CD4-positive, alpha-beta T cell (primary cell): ENCODE measurements around the gene MYO3A. TPM values are rescaled to one million over a fixed set of nuclear protein-coding genes. Genes with fewer than 3 reads are reported as not detected.

ENCODE experiments used
- ATAC-seq: fragments of 200-7000 bp; cut with Tn5 transposase; one replicate; pipeline ENCODE4 v1.10.0; 2022; ENCODE audit warnings: mild to moderate bottlenecking; ENCODE audit not compliant: poor library complexity
- CTCF ChIA-PET: fragments of 350-600 bp; sonication (Branson Sonifier 250); formaldehyde crosslinking; loops from one replicate; lab custom pipeline; 2021; ENCODE audit warnings: antibody characterized with exemption, inconsistent platforms; lab: Charles Lee
- POLR2A ChIA-PET: fragments of 350-600 bp; sonication (Branson Sonifier 250); formaldehyde crosslinking; loops from one replicate; lab custom pipeline; 2021; ENCODE audit warnings: antibody characterized with exemption, inconsistent platforms; lab: Charles Lee
- DNase-seq, 14 experiments: peaks; one replicate each; pipeline ENCODE4 v3.0.0-alpha.2; 2013 to 2020; ENCODE audit warnings: mixed read lengths in 2 of 14
- H3K27ac ChIP-seq, 2 donors: one replicate each; pipeline versions ENCODE4 v1.5.1 to v1.7.0; 2013; ENCODE audit warnings: low read length in 2 of 2, low read depth in 1 of 2, mild to moderate bottlenecking in 1 of 2
- H3K27me3 ChIP-seq, 2 experiments: 1 replicate in 1 of 2; 2 replicates in 1 of 2; pipeline versions ENCODE4 v1.6.1 to v1.7.0; 2013; ENCODE audit warnings: low read length in 2 of 2, control low read depth in 1 of 2, mild to moderate bottlenecking in 1 of 2, moderate library complexity in 1 of 2; ENCODE audit not compliant: insufficient read depth in 2 of 2, control insufficient read depth in 1 of 2
- H3K36me3 ChIP-seq: one replicate; pipeline ENCODE4 v1.6.1; 2013; ENCODE audit warnings: low read length, control low read depth; ENCODE audit not compliant: insufficient read depth
- H3K4me1 ChIP-seq: one replicate; pipeline ENCODE4 v1.6.1; 2013; ENCODE audit warnings: low read length, control low read depth; ENCODE audit not compliant: insufficient read depth
- H3K4me3 ChIP-seq: one replicate; pipeline ENCODE4 v1.5.1; 2013; ENCODE audit warnings: mild to moderate bottlenecking, low read length, moderate library complexity
- H3K9me3 ChIP-seq, 2 experiments: 1 replicate in 1 of 2; 2 replicates in 1 of 2; pipeline versions ENCODE4 v1.6.1 to v1.7.0; 2013; ENCODE audit warnings: low read length in 2 of 2, mild to moderate bottlenecking in 2 of 2, control low read depth in 1 of 2, moderate library complexity in 1 of 2; ENCODE audit not compliant: control insufficient read depth in 1 of 2, insufficient read depth in 1 of 2
- H3K27ac Mint-ChIP-seq: one replicate; pipeline ENCODE4 v1.8.0; 2020; ENCODE audit warnings: mixed read lengths
- H3K27me3 Mint-ChIP-seq: one replicate; pipeline ENCODE4 v1.8.0; 2021; ENCODE audit warnings: mixed read lengths
- H3K36me3 Mint-ChIP-seq: one replicate; pipeline ENCODE4 v1.8.0; 2021; ENCODE audit warnings: low read depth, mixed read lengths
- H3K4me1 Mint-ChIP-seq: one replicate; pipeline ENCODE4 v1.8.0; 2021; ENCODE audit warnings: low read depth, mixed read lengths
- H3K4me3 Mint-ChIP-seq: one replicate; pipeline ENCODE4 v1.8.0; 2020; ENCODE audit warnings: mild to moderate bottlenecking, mixed read lengths
- H3K9me3 Mint-ChIP-seq: one replicate; pipeline ENCODE4 v1.8.0; 2020; ENCODE audit warnings: mixed read lengths
- intact Hi-C, 2 experiments: fragments of 100-400 bp; cut with DNase I in 1 of 2; cut with micrococcal nuclease in 1 of 2; formaldehyde crosslinking; loops; one replicate each; pipeline versions ENCODE4 v1.15.1 to v1.9.0; 2023 to 2025; cut with DNase I, micrococcal nuclease
- total RNA-seq, 174 experiments: library from RNA in 2 of 174; stranded (reverse) in 2 of 174; gene quantifications; one replicate each; pipeline ENCODE4 v1.2.3 and lab custom pipeline; 2021 to 2026
- TF ChIP-seq, protein P1 (sequence below): fragments of 200-600 bp; IDR thresholded peaks from one replicate; pipeline ENCODE4 v1.8.0; 2022; ENCODE audit warnings: antibody characterized with exemption, mild to moderate bottlenecking

The MYO3A gene
- total RNA-seq, 2 experiments from 2014 or later = not detected

DNA sequence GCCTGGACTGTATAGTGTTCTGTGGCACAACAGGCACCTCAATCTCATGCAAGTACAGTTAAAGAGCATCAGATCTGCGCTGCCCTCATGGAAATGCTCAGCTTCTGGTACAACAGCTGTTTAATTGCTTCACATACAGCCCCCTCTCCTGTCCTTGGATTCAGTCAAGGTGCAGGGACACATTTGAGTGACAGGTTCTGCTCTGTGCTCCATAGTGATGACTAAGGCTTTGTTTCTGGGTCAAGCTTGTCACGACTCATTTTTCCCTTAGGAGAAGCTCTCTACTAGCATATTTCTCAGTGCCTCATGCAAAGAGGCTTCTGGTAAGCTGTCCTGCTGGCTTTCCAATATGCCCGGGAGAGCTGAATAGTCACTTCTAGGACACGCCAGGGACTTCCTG lies 26.8 kb upstream of the MYO3A start:
- Histone ChIP-seq H3K4me1 (no peaks in the 10 kb centered on the region), H3K27ac (no peak overlapping the region), H3K27me3 (no peaks in the 10 kb centered on the region), H3K36me3 (no peaks in the 10 kb centered on the region), H3K9me3 (peaks cover 0 to 7% of the 10 kb centered on the region in 2 experiments), H3K4me3 (no peak overlapping the region)
- ChIA-PET POLR2A (no interaction called here), CTCF (no interaction called here)
- Mint-ChIP-seq H3K4me1 (no peaks in the 10 kb centered on the region), H3K36me3 (no peaks in the 10 kb centered on the region), H3K27me3 (no peaks in the 10 kb centered on the region), H3K9me3 (peaks cover 2% of the 10 kb centered on the region), H3K27ac (no peak overlapping the region), H3K4me3 (no peak overlapping the region)
- TF ChIP-seq, protein P1, sequence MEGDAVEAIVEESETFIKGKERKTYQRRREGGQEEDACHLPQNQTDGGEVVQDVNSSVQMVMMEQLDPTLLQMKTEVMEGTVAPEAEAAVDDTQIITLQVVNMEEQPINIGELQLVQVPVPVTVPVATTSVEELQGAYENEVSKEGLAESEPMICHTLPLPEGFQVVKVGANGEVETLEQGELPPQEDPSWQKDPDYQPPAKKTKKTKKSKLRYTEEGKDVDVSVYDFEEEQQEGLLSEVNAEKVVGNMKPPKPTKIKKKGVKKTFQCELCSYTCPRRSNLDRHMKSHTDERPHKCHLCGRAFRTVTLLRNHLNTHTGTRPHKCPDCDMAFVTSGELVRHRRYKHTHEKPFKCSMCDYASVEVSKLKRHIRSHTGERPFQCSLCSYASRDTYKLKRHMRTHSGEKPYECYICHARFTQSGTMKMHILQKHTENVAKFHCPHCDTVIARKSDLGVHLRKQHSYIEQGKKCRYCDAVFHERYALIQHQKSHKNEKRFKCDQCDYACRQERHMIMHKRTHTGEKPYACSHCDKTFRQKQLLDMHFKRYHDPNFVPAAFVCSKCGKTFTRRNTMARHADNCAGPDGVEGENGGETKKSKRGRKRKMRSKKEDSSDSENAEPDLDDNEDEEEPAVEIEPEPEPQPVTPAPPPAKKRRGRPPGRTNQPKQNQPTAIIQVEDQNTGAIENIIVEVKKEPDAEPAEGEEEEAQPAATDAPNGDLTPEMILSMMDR = no peak
- DNase-seq = no peak
- ATAC-seq = no peak
- intact Hi-C loops = no loop called here

DNA sequence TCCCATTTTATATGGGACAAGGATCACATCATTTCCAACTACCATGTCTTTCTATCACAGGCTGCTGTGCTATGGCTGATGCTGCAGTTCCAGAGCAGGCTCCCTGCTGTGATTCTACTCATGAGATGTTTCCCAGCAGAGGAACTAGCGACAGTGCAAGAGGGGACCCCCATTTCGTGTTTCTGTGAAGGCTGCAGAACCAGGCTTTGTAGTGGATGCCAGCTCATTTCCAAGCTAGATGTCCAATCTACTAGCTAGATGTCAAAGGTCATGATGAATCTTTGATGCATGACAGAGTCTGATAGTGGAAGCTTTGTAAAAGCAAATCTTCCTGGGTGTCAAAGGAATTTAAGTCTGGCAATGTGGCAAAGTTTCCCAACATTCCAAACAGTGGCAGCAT lies 21.2 kb upstream of the MYO3A start:
- peaks cover 0 to 7% of the 10 kb centered on the region in 2 experiments for H3K9me3 ChIP-seq
- ChIA-PET CTCF (no interaction called here), POLR2A (no interaction called here)
- no peak for ATAC-seq
- TF ChIP-seq, protein P1 = no peak
- peaks cover 2% of the 10 kb centered on the region for H3K9me3 Mint-ChIP-seq
- no peaks in the 10 kb centered on the region for H3K27me3 ChIP-seq
- DNase-seq = no peak
- no peak overlapping the region for H3K4me3 Mint-ChIP-seq
- peaks cover 24% of the 10 kb centered on the region for H3K27me3 Mint-ChIP-seq
- no peak overlapping the region for H3K27ac Mint-ChIP-seq
- no peaks in the 10 kb centered on the region for H3K36me3 Mint-ChIP-seq
- no peak overlapping the region for H3K27ac ChIP-seq
- no peaks in the 10 kb centered on the region for H3K4me1 ChIP-seq
- no peaks in the 10 kb centered on the region for H3K36me3 ChIP-seq
- no peak overlapping the region for H3K4me3 ChIP-seq
- intact Hi-C loops = no loop called here
- H3K4me1 Mint-ChIP-seq = no peaks in the 10 kb centered on the region

DNA sequence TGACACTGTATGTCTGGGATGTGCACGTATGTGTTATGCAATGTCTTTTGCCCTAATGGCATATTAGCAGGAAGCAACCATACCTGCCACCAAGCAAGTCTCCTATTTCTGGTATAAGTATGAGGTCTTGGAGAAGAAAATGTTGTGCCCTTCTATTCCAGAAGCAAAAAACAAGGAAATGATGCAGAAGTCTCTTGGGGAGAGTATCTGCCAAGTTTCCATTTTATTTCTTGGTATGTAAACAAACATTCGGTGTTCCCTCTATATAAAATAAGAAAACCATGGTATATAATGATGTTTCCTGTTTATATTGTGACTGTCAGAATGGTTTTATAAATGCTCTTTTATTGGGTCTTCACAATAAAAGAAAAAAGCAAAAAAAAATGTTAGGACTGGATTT lies 19.3 kb upstream of the MYO3A start:
- no peaks in the 10 kb centered on the region for H3K36me3 ChIP-seq
- H3K9me3 Mint-ChIP-seq = peaks cover 2% of the 10 kb centered on the region
- peaks cover 0 to 7% of the 10 kb centered on the region in 2 experiments for H3K9me3 ChIP-seq
- intact Hi-C loops = no loop called here
- H3K4me3 ChIP-seq = no peak overlapping the region
- H3K27me3 Mint-ChIP-seq = peaks cover 24% of the 10 kb centered on the region
- POLR2A ChIA-PET = no interaction called here
- no peak overlapping the region for H3K4me3 Mint-ChIP-seq
- H3K36me3 Mint-ChIP-seq = no peaks in the 10 kb centered on the region
- DNase-seq = no peak
- no peak overlapping the region for H3K27ac ChIP-seq
- TF ChIP-seq, protein P1 = no peak
- H3K27me3 ChIP-seq = no peaks in the 10 kb centered on the region
- CTCF ChIA-PET = no interaction called here
- no peak overlapping the region for H3K27ac Mint-ChIP-seq
- H3K4me1 Mint-ChIP-seq = no peaks in the 10 kb centered on the region
- ATAC-seq = no peak
- H3K4me1 ChIP-seq = no peaks in the 10 kb centered on the region
